GM12878 (cell line): Measurements from ENCODE around the gene DDX39A. TPM values are rescaled to one million over a fixed set of nuclear protein-coding genes. Genes with fewer than 3 reads are reported as not detected.
"Not testable (repeated sequence)": the region's sequence is repeated elsewhere in the genome, so short reads cannot be mapped to it uniquely, and the experiment has no call there.

Experiments used
- ATAC-seq: fragments of 200-7000 bp; cut with Tn5 transposase; 3 replicates; pipeline ENCODE4 v1.9.1; 2020; ENCODE audit warnings: mild to moderate bottlenecking, moderate library complexity
- BruUV-seq: library from RNA; stranded (reverse); fragments of 400-500 nt; replicated peaks from 2 replicates; lab custom pipeline; 2021; lab: Mats Ljungman, UMichigan
- CTCF ChIA-PET: fragments of 300-600 bp; sonication (Branson Sonifier 250); formaldehyde crosslinking; extraction: SDS; loops from one replicate; lab custom pipeline; 2021; ENCODE audit warnings: inconsistent platforms; lab: Yijun Ruan, JAX
- POLR2A ChIA-PET: fragments of 350-600 bp; formaldehyde crosslinking; extraction: SDS; loops from one replicate; lab custom pipeline; 2021; ENCODE audit warnings: inconsistent platforms; lab: Charles Lee
- RAD21 ChIA-PET: fragments of 300-600 bp; sonication (Branson Sonifier 250); formaldehyde crosslinking; loops from one replicate; lab custom pipeline; 2023; ENCODE audit warnings: antibody characterized with exemption; ENCODE audit not compliant: unreplicated experiment; lab: Charles Lee
- SMC1A ChIA-PET: fragments of 300-600 bp; sonication (Branson Sonifier 250); formaldehyde crosslinking; loops from one replicate; lab custom pipeline; 2023; ENCODE audit not compliant: unreplicated experiment, uncharacterized antibody; lab: Charles Lee
- DNase-seq: peaks from one replicate; pipeline ENCODE4 v3.0.0-alpha.2; 2011; ENCODE audit warnings: low read depth, low spot score
- FAIRE-seq: peaks from 3 replicates; lab custom pipeline; 2011; peaks lifted over from hg19 to GRCh38; lab: Jason Lieb, UNC
- H2AFZ ChIP-seq: 2 replicates; pipeline ENCODE4 v1.6.0; 2011; ENCODE audit warnings: low read depth, low read length, control low read depth; ENCODE audit not compliant: control insufficient read depth
- H3K27ac ChIP-seq: 2 replicates; pipeline ENCODE4 v1.5.1; 2011; ENCODE audit warnings: control low read depth; ENCODE audit not compliant: control insufficient read depth, insufficient read depth
- H3K27me3 ChIP-seq, 2 experiments: replicated peaks in 1 of 2; 2 replicates each; pipeline versions ENCODE4 v1.6.0 to v1.6.1; 2011; ENCODE audit warnings: low read length in 1 of 2; ENCODE audit not compliant: control insufficient read depth in 2 of 2, insufficient read depth in 2 of 2
- H3K36me3 ChIP-seq, 2 experiments: 2 replicates each; pipeline ENCODE4 v1.5.1; 2011; ENCODE audit warnings: low read length in 1 of 2; ENCODE audit not compliant: control insufficient read depth in 2 of 2, insufficient read depth in 2 of 2
- H3K4me1 ChIP-seq: 2 replicates; pipeline ENCODE4 v1.6.1; 2011; ENCODE audit warnings: mild to moderate bottlenecking, low read length, moderate library complexity, mixed read lengths; ENCODE audit not compliant: control insufficient read depth, insufficient read depth
- H3K4me2 ChIP-seq: 2 replicates; pipeline ENCODE4 v1.6.0; 2011; ENCODE audit warnings: control low read depth; ENCODE audit not compliant: control insufficient read depth, insufficient read depth
- H3K4me3 ChIP-seq: fragments of 200-600 bp; sonication (generic); 2 replicates; pipeline ENCODE4 v1.5.1; 2016
- H3K79me2 ChIP-seq: 2 replicates; pipeline ENCODE4 v1.6.0; 2011; ENCODE audit warnings: low read length; ENCODE audit not compliant: control insufficient read depth, insufficient read depth
- H3K9ac ChIP-seq: 2 replicates; pipeline ENCODE4 v1.8.0; 2011; ENCODE audit warnings: low read length, control low read depth, mixed read lengths; ENCODE audit not compliant: control insufficient read depth, insufficient read depth
- H3K9me3 ChIP-seq: replicated peaks from 3 replicates; pipeline ENCODE4 v1.5.1; 2011; ENCODE audit warnings: mild to moderate bottlenecking, low read length; ENCODE audit not compliant: control insufficient read depth, insufficient read depth
- H4K20me1 ChIP-seq: 2 replicates; pipeline ENCODE4 v1.6.0; 2011; ENCODE audit not compliant: control insufficient read depth, insufficient read depth
- ATF7 ChIP-seq: fragments of 450-650 bp; IDR thresholded peaks from 2 replicates; pipeline ENCODE4 v1.6.1; 2016; ENCODE audit warnings: low read depth, mild to moderate bottlenecking
- BHLHE40 ChIP-seq, 2 experiments: fragments of 450-650 bp in 1 of 2; IDR thresholded peaks; 2 replicates each; pipeline ENCODE4 v1.6.1; 2011 to 2017; ENCODE audit warnings: low read depth in 2 of 2, borderline replicate concordance in 1 of 2, improper control_type of control experiment in 1 of 2, low read length in 1 of 2, mild to moderate bottlenecking in 1 of 2
- JUNB ChIP-seq: IDR thresholded peaks from 2 replicates; pipeline ENCODE4 v1.6.1; 2016; ENCODE audit warnings: antibody characterized with exemption, mild to moderate bottlenecking
- RUNX3 ChIP-seq: IDR thresholded peaks from 2 replicates; pipeline ENCODE4 v1.6.1; 2012; ENCODE audit warnings: low read length, inconsistent platforms
- WGBS: methylation state at CpG from one replicate; pipeline ENCODE4 v1.1.6; 2016; ENCODE audit warnings: low lambda C conversion rate; ENCODE audit not compliant: insufficient replicate concordance, insufficient coverage; ENCODE audit errors: missing lambda C conversion rate; 5-methylcytosine and 5-hydroxymethylcytosine counted together
- in situ Hi-C: fragments of 300-500 bp; cut with MboI; formaldehyde crosslinking; loops from 9 replicates; pipeline ENCODE4 v1.14.3; 2018; ENCODE audit warnings: mixed read lengths
- intact Hi-C: fragments of 100-400 bp; cut with micrococcal nuclease; formaldehyde crosslinking; loops from one replicate; pipeline ENCODE4 v1.14.2; 2022; ENCODE audit not compliant: unreplicated experiment
- polyA plus RNA-seq, 11 experiments: library from polyadenylated mRNA; depleted of rRNA in 4 of 11; unstranded in 6 of 11; stranded (reverse) in 5 of 11; fragments of >200 nt; fragmentation: Nextera tagmentation in 4 of 11; fragmentation: Illumina TruSeq in 1 of 11; extraction: Ambion mirVana in 4 of 11; extraction: Trizol in 1 of 11; gene quantifications; 1 replicate in 1 of 11; 2 replicates in 10 of 11; pipeline versions ENCODE4 v1.2.1 to v1.2.3, GENCODE V29; 2011 to 2016; ENCODE audit warnings: inconsistent platforms in 2 of 11, missing spikeins in 2 of 11, low read depth in 1 of 11
- total RNA-seq, 4 experiments: library from RNA; depleted of rRNA in 3 of 4; stranded (reverse); fragments of >200 nt in 3 of 4; fragmentation: Illumina TruSeq in 1 of 4; extraction: Trizol in 1 of 4; gene quantifications; 2 replicates each; pipeline versions ENCODE4 v1.2.1 to v1.2.3, GENCODE V29; 2013 to 2021
- TF ChIP-seq, protein P1 (sequence below): fragments of 450-650 bp; IDR thresholded peaks from 2 replicates; pipeline ENCODE4 v1.6.1; 2017; ENCODE audit warnings: antibody characterized with exemption, mild to moderate bottlenecking, moderate library complexity

DDX39A gene
- total and polyA plus RNA-seq, 10 of the 15 experiments (the other 5 are each of a cell fraction or from before 2014, with no cell fraction given) = 113 to 378 (median 224) TPM

DNA sequence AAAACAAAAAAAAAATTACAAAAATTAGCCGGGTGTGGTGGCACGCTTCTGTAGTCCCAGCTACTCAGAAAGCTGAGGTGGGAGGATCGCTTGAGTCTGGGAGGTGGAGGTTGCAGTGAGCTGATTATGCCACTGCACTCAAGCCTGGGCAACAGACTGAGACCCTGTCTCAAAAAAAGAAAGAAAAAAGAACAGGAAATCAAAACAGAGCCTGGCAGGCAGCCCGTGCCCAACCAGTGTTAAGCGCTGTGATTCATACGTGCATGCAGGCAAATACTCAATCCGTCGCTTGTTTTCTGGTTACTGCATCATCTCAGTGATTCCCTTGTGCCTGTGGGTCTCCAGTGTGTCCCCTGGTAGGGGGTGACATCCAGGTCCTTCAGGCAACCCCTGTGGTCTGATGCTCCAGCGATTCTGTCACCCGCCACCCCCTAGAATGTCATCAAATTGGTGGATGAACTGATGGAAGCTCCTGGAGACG is 18.1 kb downstream of the DDX39A start:
- SMC1A ChIA-PET = interaction anchor here (1.0 to 1.4 kb wide), 3 partner anchors 9 to 53 kb away, joined by 3 to 4 read pairs (median 4); no protein-coding TSS in a partner anchor
- H4K20me1 ChIP-seq = no peaks in the 10 kb centered on the region
- 25% methylated on average over 11 of the region's 11 CpGs for WGBS

DNA sequence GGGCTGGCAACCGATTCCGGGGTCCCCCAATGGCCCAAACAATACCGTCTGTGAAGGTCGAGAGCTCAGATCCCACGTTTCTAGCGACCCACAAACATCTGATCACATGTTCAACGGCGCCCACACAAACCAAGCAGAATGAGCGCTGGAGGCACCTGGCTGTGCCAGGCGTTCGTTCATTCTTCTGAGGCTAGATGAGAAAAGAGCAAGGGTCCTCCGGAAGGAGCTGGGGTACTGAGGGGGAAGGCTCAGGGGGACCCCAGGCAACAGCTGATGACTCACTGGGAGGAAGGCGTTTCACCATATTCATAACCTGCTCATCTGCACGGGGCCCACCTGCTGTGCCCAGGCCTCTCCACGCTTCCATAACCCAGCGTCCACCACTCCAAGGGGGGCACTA is 22.0 kb downstream of the DDX39A start:
- RAD21 ChIA-PET = not testable (repeated sequence)

More for the DNA sequence above, 18.1 kb downstream of the DDX39A start:
- H3K27ac ChIP-seq = no peak overlapping the region
- H3K9me3 ChIP-seq = no peaks in the 10 kb centered on the region; the same call in 2 of the 3 replicates
- ATAC-seq = peak; percentile 43
- RAD21 ChIA-PET = interaction anchor here (0.8 to 1.0 kb wide), 2 partner anchors 31 to 53 kb away, joined by 3 read pairs; no protein-coding TSS in a partner anchor
- H3K4me2 ChIP-seq = no peak overlapping the region; the same call in 1 of the 2 replicates
- peaks cover 16 to 18% of the 10 kb centered on the region in 2 experiments for H3K36me3 ChIP-seq
- POLR2A ChIA-PET = interaction anchor here (1.1 kb wide), 1 partner anchor 14 kb away, joined by 3 read pairs; no protein-coding TSS in a partner anchor
- H3K4me3 ChIP-seq = no peak overlapping the region
- peak; percentile 49 for DNase-seq
- FAIRE-seq = no peak
- intact Hi-C loops = no loop called here
- in situ Hi-C loops = no loop called here
- no peaks in the 10 kb centered on the region for H3K79me2 ChIP-seq
- no peaks in the 10 kb centered on the region for H3K27me3 ChIP-seq
- CTCF ChIA-PET = interaction anchor here (0.7 to 7.1 kb wide), 3 partner anchors 40 to 283 kb away, joined by 5 to 125 read pairs (median 9); no protein-coding TSS in a partner anchor
- TF ChIP-seq JUNB (peak; percentile 41; the same call in 1 of the 2 replicates), ATF7 (no peak), RUNX3 (0 out of 2 replicates have a peak, but pooled peaks have one; percentile 3), BHLHE40 (IDR thresholded peaks at IDR 0.05; ENCODE audit: borderline replicate concordance in 1 of 2, low read depth in 2 of 2, low read length in 1 of 2) (0 out of 4 replicates have a peak, but pooled peaks of 1 of the 2 experiments have one; percentile 23)
- TF ChIP-seq, protein P1, sequence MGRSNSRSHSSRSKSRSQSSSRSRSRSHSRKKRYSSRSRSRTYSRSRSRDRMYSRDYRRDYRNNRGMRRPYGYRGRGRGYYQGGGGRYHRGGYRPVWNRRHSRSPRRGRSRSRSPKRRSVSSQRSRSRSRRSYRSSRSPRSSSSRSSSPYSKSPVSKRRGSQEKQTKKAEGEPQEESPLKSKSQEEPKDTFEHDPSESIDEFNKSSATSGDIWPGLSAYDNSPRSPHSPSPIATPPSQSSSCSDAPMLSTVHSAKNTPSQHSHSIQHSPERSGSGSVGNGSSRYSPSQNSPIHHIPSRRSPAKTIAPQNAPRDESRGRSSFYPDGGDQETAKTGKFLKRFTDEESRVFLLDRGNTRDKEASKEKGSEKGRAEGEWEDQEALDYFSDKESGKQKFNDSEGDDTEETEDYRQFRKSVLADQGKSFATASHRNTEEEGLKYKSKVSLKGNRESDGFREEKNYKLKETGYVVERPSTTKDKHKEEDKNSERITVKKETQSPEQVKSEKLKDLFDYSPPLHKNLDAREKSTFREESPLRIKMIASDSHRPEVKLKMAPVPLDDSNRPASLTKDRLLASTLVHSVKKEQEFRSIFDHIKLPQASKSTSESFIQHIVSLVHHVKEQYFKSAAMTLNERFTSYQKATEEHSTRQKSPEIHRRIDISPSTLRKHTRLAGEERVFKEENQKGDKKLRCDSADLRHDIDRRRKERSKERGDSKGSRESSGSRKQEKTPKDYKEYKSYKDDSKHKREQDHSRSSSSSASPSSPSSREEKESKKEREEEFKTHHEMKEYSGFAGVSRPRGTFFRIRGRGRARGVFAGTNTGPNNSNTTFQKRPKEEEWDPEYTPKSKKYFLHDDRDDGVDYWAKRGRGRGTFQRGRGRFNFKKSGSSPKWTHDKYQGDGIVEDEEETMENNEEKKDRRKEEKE = no peak
- no peak overlapping the region for H3K9ac ChIP-seq
- H3K4me1 ChIP-seq = peaks cover 5% of the 10 kb centered on the region; the same call in 1 of the 2 replicates
- no TSS peak for BruUV-seq
- H2AFZ ChIP-seq = no peak overlapping the region

More for the DNA sequence above, 22.0 kb downstream of the DDX39A start:
- CTCF ChIA-PET, H3K4me3 ChIP-seq, H3K27ac ChIP-seq, H2AFZ ChIP-seq, H3K4me1 ChIP-seq, ATAC-seq, FAIRE-seq, H3K27me3 ChIP-seq, H4K20me1 ChIP-seq, H3K79me2 ChIP-seq, BruUV-seq, H3K9ac ChIP-seq, H3K4me2 ChIP-seq, DNase-seq, intact Hi-C loops, H3K9me3 ChIP-seq: not testable (repeated sequence)
- peaks cover 21 to 24% of the 10 kb centered on the region in 2 experiments; a peak in 3 of 4 replicates for H3K36me3 ChIP-seq
- in situ Hi-C loops = loop anchor here (5.0 kb wide), 1 partner anchor 370 kb away; no protein-coding TSS in a partner anchor
- SMC1A ChIA-PET = interaction anchor here (0.6 kb wide), 1 partner anchor 9 kb away, joined by 3 read pairs; no protein-coding TSS in a partner anchor
- POLR2A ChIA-PET = interaction anchor here (0.6 kb wide), 1 partner anchor 11 kb away, joined by 4 read pairs; no protein-coding TSS in a partner anchor
- WGBS = 84% methylated on average over 15 of the region's 16 CpGs
